NCI-H526 treated with DMSO at 0.1 percent for 48 hours (cell line): ENCODE results near the gene CDK7.
"Not testable (repeated sequence)": the region's sequence is repeated elsewhere in the genome, so short reads cannot be mapped to it uniquely, and the experiment has no call there.

Experiments used
- DNase-seq: peaks from one replicate; lab custom pipeline; 2025; lab: John Stamatoyannopoulos, UW

The CDK7 gene

DNA sequence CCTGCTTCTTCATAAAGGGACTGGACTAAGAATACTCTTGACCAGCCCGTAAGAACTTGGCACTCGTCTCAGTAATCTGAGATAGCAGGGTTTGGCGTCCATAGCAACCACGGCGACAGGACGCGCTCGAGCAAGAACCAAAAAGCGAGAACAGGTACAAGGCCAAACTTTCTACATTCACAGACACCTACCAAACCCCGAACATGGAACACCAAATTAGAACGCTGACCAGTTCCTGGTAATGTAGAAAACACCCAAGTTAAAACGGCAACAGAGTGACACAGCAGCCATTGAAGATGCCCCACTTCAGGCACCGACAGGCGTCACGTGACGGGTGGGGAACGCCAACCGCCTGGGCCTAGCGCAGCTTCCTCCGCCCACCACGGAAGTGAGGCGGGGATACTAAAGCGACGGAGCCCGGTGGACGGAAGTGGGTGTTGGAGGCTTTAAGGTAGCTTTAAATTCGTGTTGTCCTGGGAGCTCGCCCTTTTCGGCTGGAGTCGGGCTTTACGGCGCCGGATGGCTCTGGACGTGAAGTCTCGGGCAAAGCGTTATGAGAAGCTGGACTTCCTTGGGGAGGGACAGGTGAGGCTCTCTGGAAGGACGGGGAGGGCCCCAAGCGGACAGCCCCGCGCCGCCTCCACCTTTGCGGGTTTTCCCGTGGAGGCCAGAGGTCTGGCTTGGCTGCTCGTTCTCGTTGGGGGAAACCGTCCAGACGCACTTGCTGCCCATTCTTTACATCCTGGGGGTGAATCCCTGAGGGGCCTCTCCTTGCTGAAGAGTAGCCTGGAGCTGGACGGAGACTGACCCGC lies at the start of gene CDK7:
Gene CDK7 (plus strand): TSS at position 430 of the 812 bp plus-strand sequence. CDS start 90 bp downstream, at position 520.
- DNase-seq: peak; percentile 67

DNA sequence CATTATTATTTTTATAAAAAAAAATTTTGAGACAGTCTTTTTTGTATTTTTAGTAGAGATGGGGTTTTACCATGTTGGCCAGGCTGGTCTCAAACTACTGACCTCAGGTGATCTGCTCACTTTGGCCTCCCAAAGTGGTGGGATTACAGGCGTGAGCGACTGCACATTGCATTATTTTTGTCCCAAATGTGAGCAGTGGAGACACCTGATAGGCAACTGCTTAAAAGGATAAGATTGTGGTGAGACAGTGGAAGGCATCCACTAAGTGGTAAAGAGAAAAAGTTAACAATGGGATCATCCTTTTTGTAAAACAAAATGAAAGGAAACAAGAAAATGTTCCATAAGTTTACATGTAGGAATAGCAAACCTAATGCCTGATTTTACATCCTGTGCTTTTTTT lies 47.3 kb upstream of the CDK7 start:
- no peak for DNase-seq

DNA sequence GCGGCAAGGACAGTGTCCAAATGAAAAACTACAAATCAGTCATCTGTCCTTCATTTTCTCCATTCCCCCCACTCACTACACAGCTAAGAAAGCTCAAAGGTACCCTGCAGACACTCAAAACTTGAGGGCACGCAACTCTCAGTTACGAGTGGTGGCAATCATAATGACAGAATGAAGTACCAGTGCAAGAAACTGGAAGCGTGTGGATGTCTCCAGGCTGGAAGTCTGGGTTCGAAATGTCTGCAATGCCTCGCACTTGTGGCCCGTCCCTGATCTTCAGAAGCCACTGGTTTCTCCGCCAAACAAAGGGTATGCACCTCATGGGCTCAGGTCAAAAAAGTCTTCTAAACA lies 45.9 kb upstream of the CDK7 start:
- DNase-seq: no peak

DNA sequence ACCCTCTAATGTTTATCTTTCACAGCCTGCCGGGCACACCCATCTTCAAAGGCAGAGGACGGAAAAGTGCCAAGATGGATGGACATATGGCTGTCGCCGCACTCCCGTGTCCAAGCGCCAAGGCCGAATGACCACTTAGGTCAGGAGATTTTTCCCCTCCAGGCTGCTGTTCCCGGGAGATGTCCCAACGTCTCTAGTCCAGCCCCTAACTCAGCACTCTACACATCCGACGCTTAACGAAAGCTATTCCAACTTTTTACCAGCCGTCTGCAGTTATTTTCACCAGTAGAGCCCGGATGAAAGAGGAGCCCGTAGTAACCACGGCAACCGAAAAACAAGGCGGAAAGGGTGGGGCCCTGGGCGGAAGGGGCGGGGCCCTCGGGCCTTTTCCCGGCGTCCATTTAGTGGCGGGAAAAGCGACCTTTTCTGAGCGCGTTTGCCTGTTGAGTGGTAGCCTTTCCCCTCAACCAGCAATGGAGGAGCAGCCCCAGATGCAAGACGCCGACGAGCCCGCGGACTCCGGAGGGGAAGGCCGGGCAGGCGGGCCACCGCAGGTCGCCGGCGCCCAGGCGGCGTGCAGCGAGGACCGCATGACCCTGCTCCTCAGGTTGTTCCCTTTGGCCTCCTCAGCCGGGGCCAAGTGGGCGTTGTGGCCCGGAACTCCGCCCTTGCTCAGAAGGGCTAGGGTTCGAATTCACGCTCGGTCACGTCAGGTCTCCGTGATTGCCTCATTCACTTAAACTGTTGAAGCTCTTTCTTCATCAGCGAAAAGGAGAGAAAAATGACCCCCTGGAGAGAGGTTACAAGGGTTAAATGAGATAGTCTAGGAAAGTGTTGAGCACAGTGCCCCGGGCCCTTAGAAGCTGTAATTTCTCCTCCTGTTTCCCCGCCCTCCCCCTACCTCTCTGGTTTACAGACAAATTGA lies 45.3 kb upstream of the CDK7 start, which contains the start of gene CENPH:
Gene CENPH (plus strand): TSS at position 422 of the 925 bp plus-strand sequence. CDS start 52 bp downstream, at position 474.
- DNase-seq: peak; percentile 57

DNA sequence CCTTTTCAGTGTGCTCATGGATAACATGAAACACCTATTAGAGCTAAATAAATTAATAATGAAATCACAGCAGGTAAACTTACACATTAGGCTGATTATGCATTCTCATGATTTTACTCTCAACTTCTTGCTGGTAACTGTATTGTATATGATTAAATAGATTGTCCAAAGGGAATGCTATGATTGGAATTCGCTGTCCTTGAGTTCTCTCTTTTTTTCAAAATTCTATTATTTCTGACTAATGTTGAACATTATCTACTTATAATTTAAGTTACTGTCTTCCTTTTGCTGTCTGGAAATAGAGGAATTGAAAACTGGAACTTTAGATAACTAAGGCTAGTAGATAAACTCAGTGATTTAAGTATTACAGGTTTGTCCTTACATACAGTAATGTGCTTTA lies 32.2 kb upstream of the CDK7 start:
- no peak for DNase-seq

DNA sequence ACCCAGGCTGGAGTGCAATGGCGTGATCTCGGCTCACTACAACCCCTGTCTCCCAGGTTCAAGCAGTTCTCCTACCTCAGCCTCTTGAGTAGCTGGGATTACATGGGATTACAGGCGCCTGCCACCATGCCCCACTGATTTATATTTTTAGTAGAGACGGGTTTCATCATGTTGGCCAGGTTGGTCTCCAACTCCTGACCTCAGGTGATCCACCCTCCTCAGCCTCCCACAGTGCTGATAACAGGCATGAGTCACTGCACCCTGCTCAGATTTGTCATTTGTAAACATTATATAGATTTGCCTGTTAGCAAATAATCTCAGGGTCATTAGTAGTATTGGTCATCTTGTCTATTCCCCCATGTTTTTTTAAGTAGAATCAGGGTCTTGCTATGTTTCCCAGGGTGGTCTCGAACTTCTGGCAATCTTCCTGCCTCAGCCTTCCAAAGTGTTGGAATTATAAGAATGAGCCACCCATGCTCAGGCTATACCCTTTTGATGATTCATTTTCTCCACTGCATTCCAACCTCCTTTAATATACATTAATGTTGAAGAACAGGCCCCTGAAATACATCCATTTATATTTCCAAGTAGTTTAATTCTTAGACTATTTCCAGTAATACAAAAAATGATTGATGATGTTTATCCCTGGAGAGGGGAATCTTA lies 28.0 kb upstream of the CDK7 start:
- no peak for DNase-seq

DNA sequence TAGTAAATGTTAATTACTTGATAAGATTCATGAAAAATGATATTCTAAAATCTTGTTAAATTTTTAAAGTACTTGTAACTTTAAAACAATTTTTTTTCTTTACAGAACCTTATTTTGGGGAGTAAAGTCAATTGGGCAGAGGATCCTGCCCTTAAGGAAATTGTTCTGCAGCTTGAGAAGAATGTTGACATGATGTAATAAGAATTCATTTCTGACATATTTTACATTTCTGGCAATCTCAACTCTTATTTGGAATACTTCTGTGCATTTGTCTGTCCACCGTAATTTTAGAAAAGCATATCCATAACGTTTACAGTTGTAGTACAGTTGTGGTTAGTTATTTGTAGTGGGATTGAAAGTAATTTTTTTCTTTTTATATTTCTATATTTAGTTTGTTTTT lies 25.1 kb upstream of the CDK7 start:
- no peak for DNase-seq

DNA sequence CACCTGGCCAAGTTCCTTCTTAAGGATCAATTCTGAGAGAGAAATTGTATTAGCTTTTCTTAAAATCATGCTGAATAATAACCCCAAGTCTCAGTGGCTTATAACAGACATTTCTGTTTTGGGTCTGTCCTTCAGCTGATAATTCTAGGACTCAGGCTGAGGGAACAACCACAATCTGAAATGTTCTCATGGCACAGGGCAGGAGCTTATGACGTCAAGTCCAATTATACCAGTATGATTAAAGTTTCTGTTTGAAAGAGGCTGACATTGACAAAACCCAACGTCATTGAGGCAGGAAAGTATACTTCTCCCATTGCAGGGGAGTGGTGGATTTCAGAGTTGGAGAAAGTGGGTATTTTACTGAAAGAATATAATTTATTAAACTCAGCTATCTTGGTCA lies 23.5 kb upstream of the CDK7 start:
- DNase-seq: no peak

DNA sequence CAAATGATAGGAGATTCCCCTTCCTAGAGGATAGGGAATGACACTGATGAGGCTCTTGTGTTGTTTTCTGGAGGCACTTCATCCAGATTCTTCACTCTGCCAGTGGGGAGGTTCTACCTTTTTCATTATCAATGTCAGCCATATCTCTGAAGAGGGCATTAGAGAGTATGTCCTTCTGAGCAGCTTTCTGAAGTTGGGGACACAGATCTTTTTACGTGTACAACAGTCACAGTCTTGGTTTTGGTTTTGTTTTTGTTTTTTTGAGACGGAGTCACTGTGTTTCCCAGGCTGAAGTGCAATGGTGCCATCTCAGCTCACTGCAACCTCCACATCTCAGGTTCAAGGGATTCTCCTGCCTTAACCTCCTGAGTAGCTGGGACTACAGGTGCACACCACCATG lies 22.7 kb upstream of the CDK7 start:
- DNase-seq: no peak

DNA sequence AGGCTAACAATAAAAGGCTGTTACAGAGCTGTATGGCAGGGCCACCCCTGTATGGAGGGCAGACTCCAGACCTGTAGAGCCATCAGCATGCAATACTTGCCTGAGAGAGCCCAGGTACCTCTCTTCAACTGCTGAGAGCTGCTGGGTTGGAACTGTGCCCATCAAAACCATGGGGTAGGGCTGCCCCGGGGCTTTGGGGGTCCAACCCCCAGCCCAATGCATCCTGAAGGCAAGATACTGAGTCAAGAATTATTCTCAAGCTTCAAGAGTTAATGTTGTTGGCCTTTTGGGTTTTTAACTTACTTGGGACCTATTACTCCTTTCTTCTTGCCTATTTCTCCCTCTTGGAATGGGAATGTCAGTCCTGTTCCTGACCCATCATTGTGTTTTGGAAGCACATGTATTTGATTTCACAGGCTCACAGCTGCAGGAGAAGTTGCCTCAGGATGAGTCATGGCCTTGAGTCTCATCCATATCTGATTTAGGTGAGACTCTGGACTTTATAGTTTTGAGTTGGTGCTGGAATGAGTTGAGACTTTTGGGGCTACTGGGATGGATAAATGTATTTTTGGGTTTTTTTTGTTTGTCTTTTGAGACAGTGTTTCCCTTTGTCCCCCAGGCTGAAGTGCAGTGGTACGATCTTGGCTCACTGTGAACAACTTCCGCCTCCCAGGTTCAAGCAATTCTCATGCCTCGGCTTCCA lies 21.0 kb upstream of the CDK7 start:
- DNase-seq: no peak

DNA sequence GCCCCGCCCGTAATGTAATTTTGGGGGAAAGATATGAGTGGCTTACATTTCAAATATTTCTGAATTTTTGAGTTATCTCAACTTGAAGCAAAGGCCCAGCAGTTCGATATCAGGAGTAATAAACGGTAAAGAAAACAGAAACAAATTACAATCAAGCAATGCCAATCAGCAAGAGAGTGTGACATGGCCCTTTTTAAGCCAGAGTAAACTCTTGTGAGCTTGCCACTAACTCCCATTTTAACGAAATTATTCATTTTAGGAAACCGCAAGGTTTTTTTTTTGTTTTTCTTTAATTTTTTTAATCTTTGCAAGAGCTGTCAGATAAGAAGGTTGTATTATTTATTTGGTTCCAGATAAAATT lies 17.6 kb upstream of the CDK7 start:
- no peak for DNase-seq

DNA sequence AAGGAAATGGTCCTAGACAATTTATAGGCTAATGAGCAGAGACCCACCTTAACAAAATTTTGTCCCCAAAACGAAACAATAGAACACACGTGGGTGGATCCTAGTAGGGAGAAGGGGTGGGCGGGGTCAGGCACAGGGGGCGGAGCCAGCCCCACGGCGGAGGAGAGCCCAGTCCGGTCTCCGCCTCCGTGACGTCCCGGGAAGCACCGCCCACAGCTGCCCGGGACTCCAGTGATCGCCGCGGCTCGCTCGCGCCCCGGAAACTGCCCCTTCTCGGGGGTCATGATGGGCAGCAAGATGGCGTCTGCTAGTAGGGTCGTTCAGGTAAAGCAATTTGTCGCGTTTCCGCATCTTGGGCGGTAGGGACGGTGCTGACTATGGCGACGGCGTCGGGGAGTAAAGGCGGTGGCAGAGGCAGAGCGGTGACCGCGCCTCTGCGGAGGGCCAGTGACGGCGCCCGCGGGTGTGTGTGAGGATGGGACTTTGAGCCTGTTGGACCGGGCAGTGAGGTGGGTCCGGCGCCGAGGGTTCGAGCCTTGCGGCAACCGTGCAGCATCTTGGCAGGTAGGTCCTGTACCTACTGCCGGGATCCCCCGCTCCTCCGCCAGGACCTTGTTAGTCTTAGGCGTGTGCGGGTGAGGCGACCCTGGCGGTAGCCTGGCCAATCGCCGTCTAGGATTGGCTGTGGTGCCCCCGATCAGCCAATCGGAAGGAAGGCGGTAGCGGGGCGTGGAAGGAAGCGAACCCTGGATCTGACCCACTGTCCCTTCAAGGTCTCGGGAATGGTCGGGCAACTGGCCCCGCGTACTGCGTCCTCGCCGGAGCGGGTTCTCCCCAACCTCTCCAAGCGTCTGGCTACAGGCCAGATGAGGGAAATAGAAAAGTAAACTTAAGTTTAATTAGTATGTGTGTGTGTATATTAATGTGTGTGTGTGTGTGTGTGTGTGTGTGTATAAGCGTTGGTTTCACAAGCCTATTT lies 16.8 kb upstream of the CDK7 start:
- peak; percentile 70 for DNase-seq

DNA sequence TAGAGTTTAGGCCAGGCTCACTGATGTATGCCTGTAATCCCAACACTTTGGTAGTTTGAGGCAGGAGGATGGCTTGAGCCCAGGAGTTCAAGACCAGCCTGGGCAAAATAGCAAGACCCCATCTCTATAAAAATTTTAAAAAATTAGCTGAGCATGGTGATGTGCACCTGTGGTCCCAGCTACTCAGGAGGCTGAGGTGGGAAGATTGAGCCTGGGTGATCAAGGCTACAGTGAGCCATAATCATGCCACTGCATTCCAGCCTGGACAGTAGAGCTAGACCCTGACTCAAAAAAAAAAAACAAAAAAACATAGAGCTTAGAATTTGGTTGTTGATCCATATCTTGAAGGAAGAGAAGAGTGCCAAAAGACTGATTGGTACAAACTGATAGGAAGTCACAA lies 14.7 kb upstream of the CDK7 start:
- no peak for DNase-seq

DNA sequence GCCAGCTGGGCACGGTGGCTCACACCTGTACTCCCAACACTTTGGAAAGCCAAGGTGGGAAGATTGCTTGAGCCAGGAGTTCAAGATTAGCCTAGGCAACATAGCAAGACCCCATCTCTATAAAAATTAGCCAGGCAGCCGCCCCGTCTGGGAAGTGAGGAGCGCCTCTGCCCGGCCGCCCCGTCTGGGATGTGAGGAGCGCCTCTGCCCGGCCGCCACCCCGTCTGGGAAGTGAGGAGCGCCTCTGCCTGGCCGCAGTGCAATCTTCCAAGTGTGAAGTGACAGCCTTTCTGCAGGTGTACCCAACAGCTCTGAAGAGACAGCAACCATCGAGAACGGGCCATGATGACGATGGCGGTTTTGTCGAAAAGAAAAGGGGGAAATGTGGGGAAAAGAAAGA lies 14.3 kb upstream of the CDK7 start:
- DNase-seq: not testable (repeated sequence)

DNA sequence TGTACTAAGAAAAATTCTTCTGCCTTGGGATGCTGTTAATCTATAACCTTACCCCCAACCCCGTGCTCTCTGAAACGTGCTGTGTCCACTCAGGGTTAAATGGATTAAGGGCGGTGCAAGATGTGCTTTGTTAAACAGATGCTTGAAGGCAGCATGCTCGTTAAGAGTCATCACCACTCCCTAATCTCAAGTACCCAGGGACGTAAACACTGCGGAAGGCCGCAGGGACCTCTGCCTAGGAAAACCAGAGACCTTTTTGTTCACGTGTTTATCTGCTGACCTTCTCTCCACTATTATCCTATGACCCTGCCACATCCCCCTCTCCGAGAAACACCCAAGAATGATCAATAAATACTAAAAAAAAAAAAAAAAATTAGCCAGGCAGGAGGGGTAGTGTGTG lies 13.9 kb upstream of the CDK7 start:
- not testable (repeated sequence) for DNase-seq

DNA sequence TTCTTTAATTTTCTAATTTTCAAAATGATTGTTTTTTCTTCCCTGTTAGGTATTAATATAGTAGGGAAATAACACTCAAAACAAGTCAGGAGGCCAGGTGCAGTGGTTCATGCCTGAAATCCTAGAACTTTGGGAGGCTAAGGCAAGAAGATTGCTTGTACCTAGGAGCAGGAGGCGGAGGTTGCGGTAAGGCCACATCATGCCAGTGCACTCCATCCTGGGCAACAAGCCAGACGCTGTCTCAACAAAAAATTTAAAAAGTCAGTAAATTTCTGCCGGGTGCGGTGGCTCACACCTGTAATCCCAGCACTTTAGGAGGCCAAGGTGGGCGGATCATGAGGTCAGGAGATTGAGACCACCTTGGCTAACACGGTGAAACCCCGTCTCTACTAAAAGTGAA lies 10.2 kb upstream of the CDK7 start:
- no peak for DNase-seq

DNA sequence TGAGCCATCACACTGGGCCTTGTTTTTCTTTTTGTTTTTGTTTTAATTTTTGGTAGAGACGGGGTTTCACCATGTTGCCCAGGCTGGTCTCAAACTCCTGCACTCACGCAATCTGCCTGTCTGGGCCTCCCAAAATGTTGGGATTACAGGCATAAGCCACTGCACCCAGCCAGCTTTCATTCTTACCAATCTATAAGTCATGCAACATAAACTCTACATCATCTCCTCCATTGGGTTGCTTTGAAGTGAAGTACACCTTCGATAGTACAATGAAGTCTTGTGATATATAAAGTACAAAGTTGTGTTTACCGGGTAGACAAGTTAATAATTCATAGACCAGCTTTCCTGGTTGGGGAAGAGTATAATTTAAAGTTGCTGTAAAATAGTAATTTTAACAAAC lies 8.8 kb upstream of the CDK7 start:
- DNase-seq: no peak

DNA sequence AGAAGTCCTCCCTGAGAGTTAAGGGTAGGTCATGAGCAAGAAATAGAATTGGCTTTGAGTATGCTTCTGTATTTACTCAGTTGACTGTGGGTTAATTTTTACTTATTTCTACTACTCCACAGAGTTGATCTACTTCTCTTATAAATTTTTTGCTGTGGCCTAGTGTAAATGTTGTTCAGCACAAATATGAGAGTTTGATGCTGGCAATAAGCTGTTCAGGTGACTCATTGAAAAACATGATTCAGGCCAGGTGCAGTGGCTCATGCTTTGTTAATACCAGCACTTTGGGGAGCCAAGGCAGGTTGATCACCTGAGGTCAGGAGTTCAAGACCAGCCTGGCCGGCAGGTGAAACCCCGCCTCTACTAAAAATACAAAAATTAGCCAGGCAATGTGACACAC lies 4.5 kb upstream of the CDK7 start:
- no peak for DNase-seq

DNA sequence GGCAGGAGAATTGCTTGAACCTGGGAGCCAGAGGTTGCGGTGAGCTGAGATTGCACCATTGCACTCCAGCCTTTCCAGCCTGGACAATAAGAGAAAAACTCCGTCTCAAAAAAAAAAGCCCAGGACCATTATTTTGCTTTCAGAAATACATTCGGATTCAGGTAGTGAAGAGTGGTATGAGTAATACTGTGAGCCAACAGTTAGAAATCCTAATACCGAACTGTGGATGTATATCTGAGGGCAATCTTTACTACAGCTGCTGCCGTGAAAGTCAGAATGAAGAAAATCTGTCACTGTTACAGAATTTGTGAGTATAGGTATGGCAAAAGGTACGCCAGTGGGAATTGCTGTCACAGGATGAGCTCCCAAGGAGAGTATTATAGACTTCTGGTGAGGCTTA lies 3.4 kb upstream of the CDK7 start:
- no peak for DNase-seq

DNA sequence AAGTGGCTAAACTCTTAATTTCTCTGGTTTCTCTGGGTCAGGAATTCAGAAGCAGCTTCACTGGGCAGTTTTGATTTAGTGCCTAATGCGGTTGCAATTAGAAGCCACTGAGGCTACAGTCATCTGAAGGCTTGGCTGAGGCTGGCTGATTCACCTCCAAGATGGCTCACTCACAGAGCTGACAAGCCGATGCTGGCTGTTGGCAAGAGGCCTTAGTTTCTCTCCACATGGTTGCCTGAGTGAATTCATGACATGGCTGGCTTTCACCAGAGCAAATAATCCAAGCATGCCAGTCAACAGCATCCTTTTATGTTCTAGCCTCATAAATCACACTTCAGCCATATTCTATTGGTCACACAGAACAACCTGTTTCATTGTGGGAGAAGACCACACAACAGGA lies 2.8 kb upstream of the CDK7 start:
- no peak for DNase-seq

DNA sequence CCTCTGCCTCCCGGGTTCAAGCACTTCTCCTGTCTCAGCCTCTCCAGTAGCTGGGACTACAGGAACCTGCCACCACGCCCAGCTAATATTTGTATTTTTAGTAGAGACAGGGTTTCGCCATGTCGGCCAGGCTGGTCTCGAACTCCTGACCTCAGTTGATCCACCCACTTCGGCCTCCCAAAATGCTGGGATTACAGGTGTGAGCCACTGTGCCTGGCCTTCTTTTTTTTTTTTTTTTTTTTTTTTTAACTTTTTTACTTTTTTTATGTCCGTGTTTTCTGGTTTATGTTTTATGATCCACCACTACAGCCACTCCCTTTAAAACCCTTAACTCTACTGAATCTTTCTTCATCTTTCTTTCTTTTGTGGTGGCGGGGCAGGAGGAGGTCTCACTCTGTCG lies 2.0 kb downstream of the CDK7 start:
- not testable (repeated sequence) for DNase-seq
